Erythroblast (primary cell): ENCODE data around the gene ADORA2A.

Experiments used
- GATA1 ChIP-seq: IDR thresholded peaks from 2 replicates; pipeline ENCODE4 v1.6.1; 2011; ENCODE audit warnings: low read depth, mild to moderate bottlenecking, control low read depth, low read length, moderate library complexity
- POLR2A ChIP-seq: IDR thresholded peaks from 2 replicates; pipeline ENCODE4 v1.6.1; 2011; ENCODE audit warnings: mild to moderate bottlenecking, low read length

GRCh38 chr22:24433001-24433827 lies 5.8 kb downstream of the ADORA2A start:
- TF ChIP-seq POLR2A (no peak), GATA1 (no peak)
